ENCODE results near the gene TRAFD1. TPM values are rescaled to one million over a fixed set of nuclear protein-coding genes. Genes with fewer than 3 reads are reported as not detected.

TRAFD1 gene
- total and polyA plus RNA-seq, 2 of the 13 experiments (the other 11 are each of a cell fraction or from before 2014, with no cell fraction given), result 9.5 to 20.9 TPM

DNA sequence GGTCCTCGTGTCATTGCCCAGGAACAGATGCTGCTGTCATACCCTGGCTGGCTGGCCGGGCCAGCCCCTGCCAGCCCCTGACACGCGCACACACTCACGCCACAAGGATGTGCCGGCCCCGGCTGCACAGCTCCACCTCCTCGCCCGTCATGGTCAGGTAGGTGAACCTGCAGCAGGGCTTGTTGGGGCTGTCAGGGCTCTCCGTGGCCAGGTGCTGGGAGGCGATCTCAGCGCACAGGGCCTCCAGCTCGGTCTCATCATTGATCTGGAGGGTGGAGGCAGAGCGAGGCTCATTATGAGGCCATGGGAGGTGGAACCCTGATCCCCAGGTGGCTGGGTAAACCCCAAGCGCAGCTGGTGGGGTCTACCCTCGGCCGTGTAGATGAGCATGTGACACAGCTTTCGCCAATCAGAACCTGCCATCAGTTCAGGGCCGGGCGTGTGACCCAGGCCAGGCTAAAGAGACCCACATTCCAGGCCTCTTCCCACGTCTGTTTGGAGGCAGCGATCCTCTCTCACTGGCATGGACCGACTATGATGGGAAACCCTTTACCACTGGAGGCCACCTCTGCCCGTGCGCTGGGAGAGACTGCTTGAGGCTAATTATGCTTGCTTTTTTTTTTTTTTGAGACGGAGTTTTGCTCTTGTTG lies 38.8 kb downstream of the TRAFD1 start:
- Histone ChIP-seq H3K4me2 (ENCODE audit: low read depth, low read length) (no peak overlapping the region), H3K36me3 (replicated peaks in 1 of 2; ENCODE audit: control insufficient read depth in 1 of 2, insufficient read depth in 2 of 2, low read length in 2 of 2) (peaks cover 0 to 6% of the 10 kb centered on the region in 2 experiments; a peak in 1 of 5 replicates), H3K4me1 (ENCODE audit: insufficient read depth, low read length) (no peaks in the 10 kb centered on the region), H2AFZ (ENCODE audit: low read length) (no peak overlapping the region), H3K27ac (ENCODE audit: extremely low read length, insufficient read depth, low read length) (no peak overlapping the region), H4K20me1 (ENCODE audit: insufficient read depth, low read length) (no peaks in the 10 kb centered on the region), H3K27me3 (ENCODE audit: control insufficient read depth in 1 of 2, insufficient read depth in 2 of 2, low read length in 2 of 2) (no peaks in the 10 kb centered on the region), H3K9ac (ENCODE audit: insufficient read depth, low read depth, low read length) (no peak overlapping the region), H3K4me3 (replicated peaks in 1 of 3; ENCODE audit: insufficient read depth in 1 of 3, low read depth in 2 of 3, low read length in 3 of 3) (no peak overlapping the region), H3K79me2 (ENCODE audit: insufficient read depth, low read length) (no peaks in the 10 kb centered on the region), H3K9me3 (ENCODE audit: low read length) (no peaks in the 10 kb centered on the region)
- in situ Hi-C loops (cut with HindIII; ENCODE audit: extremely low pct_ligation_motif_present, low pct_unique_long_range_greater_than_20kb), result no loop called here
- DNase-seq (ENCODE audit: low spot score) (no peak), ATAC-seq (no peak), FAIRE-seq (no peak)
- CTCF ChIA-PET (ENCODE audit: low intra/inter-chr PET ratio, low total read pairs), result no interaction called here
- intact Hi-C loops (cut with micrococcal nuclease; ENCODE audit: unreplicated experiment), result no loop called here
- POLR2A ChIA-PET, result no interaction called here
- no TSS peak for BruUV-seq (replicated peaks)
- no peak for TF ChIP-seq SMC3 (IDR thresholded peaks at IDR 0.05; ENCODE audit: low read length)
- TF ChIP-seq MTF1 (CRISPR knock-in tag; IDR thresholded peaks at IDR 0.05), result no peak
- no peak for TF ChIP-seq TBX3 (IDR thresholded peaks at IDR 0.05; ENCODE audit: borderline replicate concordance)
- TF ChIP-seq, protein P1, sequence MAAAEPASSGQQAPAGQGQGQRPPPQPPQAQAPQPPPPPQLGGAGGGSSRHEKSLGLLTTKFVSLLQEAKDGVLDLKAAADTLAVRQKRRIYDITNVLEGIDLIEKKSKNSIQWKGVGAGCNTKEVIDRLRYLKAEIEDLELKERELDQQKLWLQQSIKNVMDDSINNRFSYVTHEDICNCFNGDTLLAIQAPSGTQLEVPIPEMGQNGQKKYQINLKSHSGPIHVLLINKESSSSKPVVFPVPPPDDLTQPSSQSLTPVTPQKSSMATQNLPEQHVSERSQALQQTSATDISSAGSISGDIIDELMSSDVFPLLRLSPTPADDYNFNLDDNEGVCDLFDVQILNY (CRISPR knock-in tag; conservative IDR thresholded peaks at IDR 0.05), result no peak
- TF ChIP-seq, protein P2, sequence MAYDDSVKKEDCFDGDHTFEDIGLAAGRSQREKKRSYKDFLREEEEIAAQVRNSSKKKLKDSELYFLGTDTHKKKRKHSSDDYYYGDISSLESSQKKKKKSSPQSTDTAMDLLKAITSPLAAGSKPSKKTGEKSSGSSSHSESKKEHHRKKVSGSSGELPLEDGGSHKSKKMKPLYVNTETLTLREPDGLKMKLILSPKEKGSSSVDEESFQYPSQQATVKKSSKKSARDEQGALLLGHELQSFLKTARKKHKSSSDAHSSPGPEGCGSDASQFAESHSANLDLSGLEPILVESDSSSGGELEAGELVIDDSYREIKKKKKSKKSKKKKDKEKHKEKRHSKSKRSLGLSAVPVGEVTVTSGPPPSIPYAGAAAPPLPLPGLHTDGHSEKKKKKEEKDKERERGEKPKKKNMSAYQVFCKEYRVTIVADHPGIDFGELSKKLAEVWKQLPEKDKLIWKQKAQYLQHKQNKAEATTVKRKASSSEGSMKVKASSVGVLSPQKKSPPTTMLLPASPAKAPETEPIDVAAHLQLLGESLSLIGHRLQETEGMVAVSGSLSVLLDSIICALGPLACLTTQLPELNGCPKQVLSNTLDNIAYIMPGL (CRISPR knock-in tag; IDR thresholded peaks at IDR 0.05; ENCODE audit: borderline replicate concordance in 1 of 2, low read depth in 1 of 2), result no peak
- no peak for TF ChIP-seq SIX1 (CRISPR knock-in tag; IDR thresholded peaks at IDR 0.05; ENCODE audit: borderline replicate concordance)
- TF ChIP-seq RXRA (CRISPR knock-in tag; IDR thresholded peaks at IDR 0.05), result no peak
- no peak for TF ChIP-seq ZNF335 (CRISPR knock-in tag; IDR thresholded peaks at IDR 0.05)
- no peak for TF ChIP-seq MEF2D (CRISPR knock-in tag; IDR thresholded peaks at IDR 0.05)
- 93% methylated on average over 17 of the region's 26 CpGs for WGBS (ENCODE audit: low lambda C conversion rate)
